K562 treated with DMSO at 1 percent for 24 hours (cell line): Measurements from ENCODE around the gene KLK11. TPM values are rescaled to one million over a fixed set of nuclear protein-coding genes. Genes with fewer than 3 reads are reported as not detected.

Experiments
- total RNA-seq: library from RNA; unstranded; fragments of 300-600 nt; gene quantifications from 2 replicates; pipeline ENCODE4 v1.2.3, GENCODE V29; 2022; ENCODE audit warnings: low read depth; ENCODE audit not compliant: insufficient read depth

KLK11 gene, protein sequence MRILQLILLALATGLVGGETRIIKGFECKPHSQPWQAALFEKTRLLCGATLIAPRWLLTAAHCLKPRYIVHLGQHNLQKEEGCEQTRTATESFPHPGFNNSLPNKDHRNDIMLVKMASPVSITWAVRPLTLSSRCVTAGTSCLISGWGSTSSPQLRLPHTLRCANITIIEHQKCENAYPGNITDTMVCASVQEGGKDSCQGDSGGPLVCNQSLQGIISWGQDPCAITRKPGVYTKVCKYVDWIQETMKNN
- not detected in 2 replicates for total RNA-seq

DNA sequence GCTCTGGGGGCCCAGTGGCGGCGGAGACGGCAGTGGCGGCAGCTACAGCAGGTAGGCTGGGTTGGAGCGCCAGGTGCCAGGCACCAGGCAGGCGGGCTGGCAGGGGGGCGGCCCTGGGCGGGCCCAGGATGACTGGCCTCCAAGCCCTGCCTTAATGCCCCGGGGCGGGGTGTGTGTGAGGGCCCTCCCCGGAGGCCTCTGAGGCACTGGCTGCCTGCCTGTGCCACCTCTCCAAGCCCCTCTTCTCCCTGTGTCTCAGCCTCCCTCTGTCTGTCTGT lies at the start of gene KLK11:
Gene KLK11, minus strand, starts transcription at position 63 of the 278 bp plus-strand sequence. CDS start 985 bp downstream, outside the sequence.

DNA sequence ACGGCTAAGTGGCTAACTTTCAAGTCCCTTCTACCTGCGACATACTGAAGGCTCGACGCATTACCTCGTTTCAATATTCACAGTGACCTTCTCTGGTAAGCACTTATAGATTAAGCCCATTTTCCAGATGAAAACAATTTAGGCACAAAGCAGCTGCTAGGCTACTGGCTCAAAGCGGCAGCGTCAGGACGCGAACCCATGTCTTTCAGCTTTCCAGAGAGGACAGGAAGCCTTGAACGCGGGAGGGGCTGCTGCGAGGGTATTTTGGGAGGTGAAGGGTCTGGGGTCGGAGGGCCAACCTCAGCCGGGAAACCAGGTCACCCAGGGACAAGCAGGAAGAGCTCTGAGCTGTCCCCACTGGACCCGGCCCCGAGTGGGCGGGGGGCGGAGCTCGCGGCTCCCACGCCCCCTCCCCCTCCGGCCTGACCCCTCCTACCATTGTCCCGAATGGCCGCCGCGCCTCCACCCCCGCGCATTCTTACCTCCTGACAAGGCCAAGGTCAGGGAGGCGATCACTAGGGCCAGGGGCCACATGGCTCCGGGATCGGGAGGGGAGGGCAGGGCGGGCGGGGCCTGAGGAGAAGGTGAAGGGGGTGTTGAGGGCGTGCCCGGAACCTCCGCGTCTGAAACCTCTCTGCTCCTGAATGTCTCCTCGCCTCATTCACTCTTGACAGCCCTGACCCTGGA lies 38.3 kb upstream of the KLK11 start, which contains the start of gene KLK13:
Gene KLK13, minus strand, starts transcription at position 559 of the 687 bp plus-strand sequence. Its CDS starts 25 bp downstream, at position 534.

DNA sequence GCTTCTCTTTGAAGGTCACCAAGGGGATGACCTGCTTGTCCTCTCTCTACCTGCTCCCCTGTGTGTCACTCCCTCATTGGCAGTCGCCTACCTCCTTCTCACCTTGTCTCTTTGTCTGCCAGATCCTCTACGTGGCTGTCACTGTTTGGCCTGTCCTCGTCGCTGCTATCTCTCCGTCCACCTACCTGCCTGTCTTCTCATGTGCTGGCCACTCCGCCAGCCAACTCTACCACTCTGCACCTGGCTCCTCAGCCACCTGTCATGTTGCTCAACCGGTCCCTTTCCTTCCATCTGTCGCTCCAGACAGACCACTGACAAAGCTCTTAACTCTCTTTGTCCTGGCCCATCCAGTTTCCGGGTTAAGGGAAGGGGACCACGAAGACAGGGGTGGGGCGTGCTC lies 8.3 kb upstream of the KLK11 start, which contains the start of gene KLK12:
Gene KLK12, minus strand, starts transcription at position 299 of the 400 bp plus-strand sequence. CDS start 381 bp downstream, outside the sequence.

DNA sequence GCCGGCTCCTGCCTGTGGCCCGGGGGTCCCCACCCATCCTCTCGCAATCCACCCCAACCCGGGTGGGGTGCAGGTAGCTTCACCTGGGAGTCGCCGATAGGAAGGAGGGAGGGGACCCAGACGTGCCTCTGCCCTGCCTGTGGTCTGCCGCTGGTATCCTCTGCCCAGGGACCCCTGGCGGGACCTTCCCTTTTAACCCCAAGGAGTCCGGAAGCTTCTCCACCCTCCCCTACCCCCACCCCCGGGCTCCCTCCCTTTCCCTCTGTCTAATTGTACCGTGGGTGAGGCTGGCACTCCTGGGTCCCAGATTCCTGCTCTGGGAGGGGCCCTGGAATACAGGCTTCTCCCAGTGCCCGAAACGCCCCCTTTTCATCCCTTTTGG lies 6.9 kb downstream of the KLK11 start, which contains the start of gene KLK10:
Gene KLK10, minus strand, starts transcription at position 166 of the 382 bp plus-strand sequence. CDS start 579 bp downstream, outside the sequence.

DNA sequence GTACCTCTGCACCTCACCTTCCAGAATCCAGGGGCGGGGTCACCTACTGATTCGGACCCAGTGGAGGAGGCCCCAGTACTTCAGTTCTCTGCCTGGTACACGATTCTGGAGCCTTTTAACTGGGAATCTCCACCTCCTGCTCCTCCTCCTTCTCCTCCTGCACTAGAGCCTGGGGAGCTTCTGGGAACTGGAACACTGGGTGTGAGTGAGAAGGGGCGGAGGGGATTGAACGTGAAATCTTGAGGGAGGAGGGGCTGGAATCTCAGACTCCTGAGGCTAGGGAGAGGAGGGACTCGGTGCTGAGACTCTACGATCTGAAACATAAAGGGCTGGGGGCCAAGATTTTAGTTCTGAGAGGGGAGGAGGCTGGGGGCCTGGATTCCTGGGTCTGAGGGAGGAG lies 24.9 kb downstream of the KLK11 start, which contains the start of gene KLK8:
Gene KLK8, minus strand, starts transcription at position 90 of the 400 bp plus-strand sequence. CDS start 437 bp downstream, outside the sequence.

DNA sequence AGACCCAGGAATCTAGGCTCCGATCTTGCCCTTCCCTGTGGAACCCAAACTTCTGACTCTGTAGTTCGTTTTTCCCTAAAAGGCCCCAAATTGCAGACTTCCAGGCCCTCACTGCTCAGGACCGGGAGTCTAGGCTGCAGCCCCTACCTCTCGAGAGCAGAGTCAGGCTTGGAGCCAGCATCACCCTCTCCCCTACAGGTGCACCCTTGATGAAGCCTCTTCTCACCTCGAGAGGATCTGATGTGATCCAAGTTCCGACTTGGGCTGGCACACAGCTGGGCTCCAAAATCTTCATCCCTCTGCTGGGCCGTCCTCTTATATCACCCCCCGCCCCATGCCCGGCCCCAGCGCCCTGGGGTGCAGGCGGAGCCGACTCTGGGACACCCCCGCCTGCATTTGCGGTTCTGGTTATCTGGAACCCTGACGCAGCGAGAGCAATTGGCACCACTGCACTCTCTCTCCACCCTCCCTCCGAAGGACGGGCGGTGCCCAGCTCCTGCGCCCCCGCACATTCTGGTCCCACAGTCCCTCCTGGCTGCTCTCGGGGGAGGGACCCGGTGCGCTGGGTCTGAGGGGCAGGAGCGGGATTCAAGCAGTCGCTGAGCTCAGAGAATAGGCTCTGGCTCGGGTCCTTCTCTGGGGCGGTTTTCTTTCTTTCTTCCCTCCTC lies 42.7 kb downstream of the KLK11 start, which contains the start of gene KLK7:
Gene KLK7, minus strand, starts transcription at position 293 of the 668 bp plus-strand sequence. CDS start 1,518 bp downstream, outside the sequence.

Other genes starting within 250 kb of the KLK11 start
- not detected in 2 replicates for gene ACP4, start 236.2 kb downstream of the KLK11 start, total RNA-seq
- 19.2 and 20.0 TPM in 2 replicates for gene KLK1, start 202.8 kb downstream of the KLK11 start, total RNA-seq
- gene KLK15, start 193.0 kb downstream of the KLK11 start, total RNA-seq, result 0.56 TPM in 1 of 2 replicates, not detected in the other
- gene KLK3, start 171.7 kb downstream of the KLK11 start, total RNA-seq, result not detected in 2 replicates
- gene KLK2, start 153.2 kb downstream of the KLK11 start, total RNA-seq, result not detected in 2 replicates
- not detected in 2 replicates for gene KLK4, start 115.2 kb downstream of the KLK11 start, total RNA-seq
- gene KLK5, start 73.6 kb downstream of the KLK11 start, total RNA-seq, result not detected in 2 replicates
- gene KLK6, start 57.0 kb downstream of the KLK11 start, total RNA-seq, result not detected in 2 replicates
- not detected in 2 replicates for gene KLK7, start 42.7 kb downstream of the KLK11 start, total RNA-seq
- 0.95 and 2.1 TPM in 2 replicates for gene KLK8, start 25.0 kb downstream of the KLK11 start, total RNA-seq
- not detected in 2 replicates for gene KLK10, start 6.9 kb downstream of the KLK11 start, total RNA-seq
- not detected in 2 replicates for gene KLK12, start 8.4 kb upstream of the KLK11 start, total RNA-seq
- gene KLK13, start 38.5 kb upstream of the KLK11 start, total RNA-seq, result 2.7 and 2.9 TPM in 2 replicates
- gene KLK14, start 56.3 kb upstream of the KLK11 start, total RNA-seq, result not detected in 2 replicates
- gene CTU1, start 81.8 kb upstream of the KLK11 start, total RNA-seq, result 31.1 and 32.6 TPM in 2 replicates
- gene SIGLEC9, start 98.3 kb upstream of the KLK11 start, total RNA-seq, result 0.93 and 1.1 TPM in 2 replicates
- 0.15 TPM in 1 of 2 replicates, not detected in the other for gene SIGLEC7, start 115.7 kb upstream of the KLK11 start, total RNA-seq
- 73.3 and 79.4 TPM in 2 replicates for gene CD33, start 198.5 kb upstream of the KLK11 start, total RNA-seq
- not detected in 2 replicates for gene SIGLECL1, start 224.5 kb upstream of the KLK11 start, total RNA-seq